Stromal cell of bone marrow (primary cell): ENCODE results near the gene OPALIN.

ENCODE experiments used
- DNase-seq: peaks from one replicate; pipeline ENCODE4 v3.0.0-alpha.2; 2012; ENCODE audit warnings: low read depth

Gene OPALIN, protein sequence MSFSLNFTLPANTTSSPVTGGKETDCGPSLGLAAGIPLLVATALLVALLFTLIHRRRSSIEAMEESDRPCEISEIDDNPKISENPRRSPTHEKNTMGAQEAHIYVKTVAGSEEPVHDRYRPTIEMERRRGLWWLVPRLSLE

DNA sequence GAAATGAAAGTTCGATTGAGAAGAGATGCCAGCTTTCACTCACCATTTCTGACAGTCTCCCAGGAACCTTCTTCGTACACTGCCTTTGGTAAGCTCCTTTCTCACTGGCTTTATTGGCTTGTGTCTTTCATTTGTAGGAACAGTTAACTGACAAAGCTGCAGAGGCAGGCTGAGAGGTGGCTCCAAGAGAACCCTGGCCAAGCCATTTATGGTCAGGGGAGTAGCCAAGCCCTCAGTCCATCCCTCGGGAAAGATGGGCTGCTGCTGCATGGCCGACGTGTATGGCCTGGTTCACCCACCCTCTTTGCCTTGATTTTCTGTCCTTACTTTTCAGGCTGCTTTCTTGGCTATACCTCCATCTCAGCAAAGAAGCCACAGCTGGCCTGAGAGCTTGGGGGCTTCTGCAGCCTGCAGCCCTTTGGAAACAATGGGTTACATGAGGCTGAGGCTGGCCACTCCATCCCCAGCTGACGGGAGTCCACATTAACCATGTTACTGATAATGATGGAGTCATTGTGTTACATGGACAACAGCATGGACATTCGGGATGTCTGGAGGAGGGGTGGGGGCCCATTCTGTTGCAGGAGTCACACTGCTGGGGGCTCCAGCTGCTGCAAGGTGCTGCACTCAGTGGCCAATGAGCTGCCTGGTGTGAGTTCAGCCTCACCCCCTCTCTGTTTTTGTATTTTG, at the start of gene OPALIN:
Gene OPALIN (minus strand): TSS at position 152 of the 690 bp plus-strand sequence. CDS start 106 bp downstream, at position 46.
- no peak for DNase-seq

DNA sequence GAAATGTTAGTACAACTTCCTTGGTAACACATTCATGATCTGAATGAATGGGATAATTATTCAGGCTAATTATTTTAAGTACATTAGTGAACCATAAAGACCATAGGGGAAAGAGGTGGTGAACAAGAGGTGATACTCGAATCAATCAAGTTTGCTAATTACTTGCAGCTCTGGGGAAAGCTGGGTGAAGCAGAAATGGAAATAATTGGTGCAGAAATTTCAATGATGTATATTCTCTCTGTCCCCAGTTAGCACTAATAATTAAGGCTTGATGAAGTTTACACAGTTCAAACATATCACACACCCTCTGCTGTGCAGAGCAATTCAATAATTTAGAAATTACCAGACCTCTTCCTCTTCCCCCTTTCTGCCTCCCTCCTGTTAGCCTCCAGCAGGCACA, 49.4 kb upstream of the OPALIN start:
- DNase-seq: no peak

DNA sequence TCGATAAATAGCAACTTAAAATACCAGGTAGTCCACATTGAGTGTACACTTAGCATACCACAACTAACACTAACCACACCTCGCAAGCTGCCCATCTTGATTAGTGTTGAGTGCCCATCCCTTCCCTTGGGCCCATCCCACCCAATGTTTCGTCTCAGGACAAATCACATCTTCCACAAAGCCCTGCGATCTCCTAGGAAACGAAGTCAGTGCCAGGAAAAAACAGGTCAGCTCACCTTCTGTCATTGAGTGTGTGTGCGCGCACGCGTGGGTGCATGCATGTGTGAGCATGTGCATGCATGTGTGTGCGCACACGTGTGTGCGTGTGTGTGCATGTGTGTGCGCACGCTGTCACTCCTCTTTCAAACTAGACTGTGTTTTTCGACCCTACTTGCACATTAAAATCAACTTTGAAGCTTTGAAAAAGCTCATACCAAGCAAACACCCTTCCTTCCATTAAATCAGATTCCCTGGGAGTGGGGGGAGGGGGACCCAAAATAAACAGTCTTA, 48.8 kb upstream of the OPALIN start:
- DNase-seq: no peak

DNA sequence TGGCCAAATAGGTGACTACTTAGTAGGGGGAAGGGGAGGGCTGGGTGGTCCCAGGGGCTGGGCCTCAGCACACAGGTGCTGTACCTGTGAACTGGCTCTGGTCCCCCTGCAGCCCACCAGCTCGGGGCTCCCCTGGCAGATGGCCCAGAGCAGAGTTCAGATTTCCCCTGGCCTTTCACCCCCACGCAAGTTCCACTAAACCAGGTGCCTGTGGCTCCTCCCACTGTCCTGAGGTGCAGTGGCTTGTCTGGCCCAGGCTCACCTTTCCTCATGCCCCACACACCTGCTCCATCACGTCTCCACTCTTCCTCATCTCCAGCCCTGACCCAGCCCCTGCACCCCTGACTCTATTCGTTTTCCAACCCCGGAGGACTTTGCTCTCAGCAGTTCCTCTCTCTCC, 47.3 kb upstream of the OPALIN start:
- no peak for DNase-seq

DNA sequence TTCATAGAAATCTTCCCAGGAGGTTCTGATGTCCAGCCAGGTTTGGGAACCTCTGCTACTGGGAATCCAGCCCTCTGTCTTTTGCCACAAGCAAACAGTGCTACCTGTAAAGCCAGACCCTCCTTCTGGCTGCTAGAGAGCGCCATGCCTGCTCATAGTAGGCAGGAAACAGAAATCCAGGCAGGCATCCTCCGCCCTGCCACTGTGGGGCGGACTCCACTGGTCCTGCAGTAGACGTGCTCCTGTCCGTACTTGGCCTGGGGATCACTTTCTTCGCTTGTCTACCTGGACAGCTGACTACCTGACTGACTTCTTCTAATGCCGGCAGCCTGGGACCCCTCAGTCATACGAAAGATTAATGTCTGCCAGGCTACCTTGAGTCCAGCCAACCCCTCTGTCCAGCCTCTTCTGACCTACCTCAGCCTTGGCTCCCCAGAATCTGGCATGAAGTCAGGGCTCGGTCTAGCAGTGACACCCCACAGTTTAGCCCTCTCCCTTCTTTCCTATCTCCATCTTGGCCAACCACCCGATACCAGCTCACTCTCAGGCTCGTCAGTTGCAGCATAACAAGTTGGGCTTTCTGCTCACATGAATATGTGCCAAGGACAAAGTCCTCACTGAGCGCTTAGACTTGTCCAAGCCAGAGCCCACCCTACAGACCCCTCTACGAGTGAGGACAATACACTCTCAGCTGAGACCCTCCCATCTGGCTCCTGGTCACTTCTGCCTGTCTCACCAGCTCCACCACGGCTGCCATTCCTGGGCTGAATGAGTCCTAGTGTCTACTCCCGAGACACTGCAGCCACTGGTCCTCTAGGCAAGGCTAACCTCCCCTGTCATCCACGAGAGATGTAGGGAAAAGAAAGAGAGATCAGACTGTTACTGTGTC, 43.9 kb upstream of the OPALIN start:
- no peak for DNase-seq

DNA sequence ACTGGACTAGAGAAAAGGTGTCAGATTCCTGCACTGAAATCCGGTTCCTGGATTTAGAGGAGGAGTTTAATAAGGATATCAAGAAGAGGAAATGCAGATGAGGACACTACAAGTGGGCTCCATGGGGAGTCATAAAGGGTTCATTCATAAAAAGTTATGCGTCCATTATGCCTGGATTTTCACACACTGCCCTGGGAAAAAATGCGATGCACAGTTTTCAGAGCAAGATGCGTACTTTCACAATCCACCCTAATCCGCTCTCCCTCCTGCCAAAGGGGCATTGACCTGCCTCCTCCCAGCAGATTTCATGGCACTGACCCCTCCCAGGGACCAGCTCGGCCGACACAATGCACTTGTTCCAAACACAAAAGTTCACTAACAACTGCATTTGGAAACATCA, 42.2 kb upstream of the OPALIN start:
- DNase-seq: no peak

DNA sequence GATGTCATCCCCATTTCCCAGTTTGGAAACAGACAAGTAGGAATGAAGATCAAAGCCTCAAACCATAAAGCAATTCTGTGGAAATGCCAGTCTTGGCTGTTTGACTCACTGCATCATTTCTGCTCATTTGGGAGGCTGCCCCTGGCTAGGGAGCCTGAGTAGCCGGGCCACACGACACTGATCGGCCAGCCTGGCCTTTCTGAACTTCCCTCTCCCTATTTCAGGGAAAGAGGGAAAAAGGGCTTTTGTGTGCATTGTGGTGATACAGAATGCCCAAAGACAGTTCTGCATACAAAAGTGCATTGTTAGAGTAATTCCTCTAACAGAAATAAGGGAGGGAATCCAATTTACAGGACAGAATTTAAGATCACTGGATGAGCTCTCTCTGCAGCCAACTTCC, 41.7 kb upstream of the OPALIN start:
- no peak for DNase-seq

DNA sequence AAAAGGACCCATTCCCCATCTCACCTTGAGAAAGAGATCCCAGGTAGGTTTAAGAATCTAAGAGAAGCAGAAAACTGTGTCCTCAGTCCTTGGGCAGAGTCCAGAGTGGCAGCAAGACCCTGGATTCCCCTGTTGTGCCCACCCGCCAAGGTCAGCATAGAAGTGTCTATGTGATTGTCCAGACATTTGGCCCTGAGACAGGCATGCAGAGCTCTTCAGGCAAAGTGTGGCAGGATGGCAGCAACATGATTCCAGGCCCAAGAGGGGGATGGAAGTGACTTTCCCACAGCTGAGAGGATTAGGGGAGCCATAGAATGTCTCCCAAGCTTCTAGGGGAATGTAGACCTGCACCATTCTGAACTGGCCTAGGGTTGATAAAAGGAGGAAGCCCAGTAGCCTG, 39.1 kb upstream of the OPALIN start:
- DNase-seq: no peak

DNA sequence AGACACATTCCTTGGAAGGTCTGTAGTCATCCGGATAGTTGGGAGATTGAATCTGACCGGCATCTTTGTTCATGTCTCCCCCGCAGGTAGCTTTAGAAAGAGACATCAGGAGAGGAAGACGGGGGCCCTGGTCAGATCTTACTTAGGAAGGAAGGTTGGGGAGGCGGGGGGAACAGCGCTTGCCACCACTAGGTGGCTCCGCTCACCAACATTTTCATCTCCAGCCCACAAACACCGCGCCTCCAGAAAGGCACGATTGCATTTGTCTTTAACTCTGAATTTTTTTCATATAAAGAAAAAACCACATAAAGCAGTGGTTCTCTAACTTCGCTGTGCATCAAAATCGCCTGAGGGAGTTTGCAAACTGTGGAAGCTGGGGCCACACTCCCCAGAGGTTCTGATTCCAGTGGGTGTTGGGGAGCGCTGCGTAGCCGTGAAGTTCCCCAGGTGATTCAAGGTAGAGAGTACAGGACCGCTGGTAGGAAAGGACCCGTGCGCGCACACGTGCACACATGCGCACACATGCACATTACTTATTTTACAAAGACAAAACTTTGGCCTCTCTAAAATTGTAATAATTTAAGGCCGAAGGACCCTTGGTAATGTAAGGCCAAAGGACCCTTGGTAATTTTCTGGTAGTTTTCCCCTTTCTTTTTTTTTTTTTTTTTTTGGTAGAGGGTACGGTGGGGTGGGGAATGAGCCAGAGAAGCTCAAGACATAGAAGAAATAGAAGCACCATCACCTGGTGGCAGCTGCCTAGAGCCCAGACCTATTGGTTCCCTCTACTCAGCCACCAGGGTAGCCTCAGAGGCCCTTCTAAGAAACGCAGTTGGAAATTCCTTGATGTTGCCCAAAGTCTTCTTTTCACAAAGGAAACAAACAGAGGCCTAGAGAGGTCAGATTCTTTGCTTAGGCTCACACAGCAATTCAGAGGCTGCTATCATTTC, 37.4 kb upstream of the OPALIN start:
- DNase-seq: peak; percentile 46

DNA sequence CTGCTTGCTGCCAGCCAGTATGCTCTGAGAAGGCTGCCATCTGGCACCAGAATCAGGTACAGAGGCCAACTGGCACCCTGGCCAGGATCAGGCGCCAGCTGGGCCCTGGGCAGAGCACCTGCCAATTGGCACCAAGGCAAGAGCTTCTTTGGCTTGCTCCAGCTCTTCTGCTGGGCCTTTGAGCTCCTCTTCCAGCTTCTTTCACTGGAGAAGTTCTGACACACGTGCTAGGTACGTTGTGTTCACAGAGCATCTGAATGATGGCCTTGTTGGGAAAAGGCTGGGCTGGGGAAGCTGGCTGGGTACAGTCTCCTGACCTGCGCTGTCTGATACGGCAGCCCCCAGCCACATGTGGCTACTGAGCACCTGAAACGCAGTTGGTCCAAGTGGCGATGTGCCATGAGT, 31.7 kb upstream of the OPALIN start:
- no peak for DNase-seq

DNA sequence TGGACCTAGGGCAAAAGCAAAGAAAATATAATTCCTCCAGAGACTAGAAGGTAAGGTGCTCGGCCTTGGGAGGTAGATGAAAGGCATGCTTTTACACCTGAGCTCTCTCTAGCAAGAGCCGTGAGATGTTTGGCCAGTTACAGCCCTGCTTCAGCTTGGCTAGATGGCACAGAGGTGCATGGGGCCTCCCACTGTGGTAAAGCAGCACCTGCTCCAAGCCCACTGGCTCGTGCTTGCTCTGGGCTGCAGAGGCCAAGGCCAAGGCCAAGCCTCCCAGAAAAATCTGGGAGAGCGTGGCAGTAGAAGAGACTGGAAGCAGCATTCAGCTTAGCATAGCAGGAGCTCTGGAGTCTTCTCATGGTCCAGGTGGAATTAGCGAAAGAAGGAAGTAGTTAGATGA, 31.0 kb upstream of the OPALIN start:
- no peak for DNase-seq

DNA sequence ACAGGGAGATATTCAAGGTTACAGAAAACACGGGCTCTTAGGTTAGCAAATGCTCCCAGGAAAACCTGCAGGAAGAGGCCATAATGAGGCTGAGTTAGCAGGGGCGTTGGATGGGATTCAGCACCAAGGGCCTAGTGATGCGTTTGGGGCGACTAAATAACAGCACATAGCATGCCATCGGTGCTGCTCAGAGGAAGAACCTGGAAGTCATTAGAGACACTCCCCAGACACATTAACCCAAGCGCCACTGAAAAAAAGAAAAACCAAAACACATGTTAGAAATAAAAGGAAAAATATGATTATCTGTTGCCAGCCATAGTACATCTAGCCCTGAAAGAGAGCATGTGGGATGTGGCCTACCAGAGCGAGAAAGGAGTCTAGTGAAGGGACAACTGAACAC, 28.8 kb upstream of the OPALIN start:
- DNase-seq: no peak

DNA sequence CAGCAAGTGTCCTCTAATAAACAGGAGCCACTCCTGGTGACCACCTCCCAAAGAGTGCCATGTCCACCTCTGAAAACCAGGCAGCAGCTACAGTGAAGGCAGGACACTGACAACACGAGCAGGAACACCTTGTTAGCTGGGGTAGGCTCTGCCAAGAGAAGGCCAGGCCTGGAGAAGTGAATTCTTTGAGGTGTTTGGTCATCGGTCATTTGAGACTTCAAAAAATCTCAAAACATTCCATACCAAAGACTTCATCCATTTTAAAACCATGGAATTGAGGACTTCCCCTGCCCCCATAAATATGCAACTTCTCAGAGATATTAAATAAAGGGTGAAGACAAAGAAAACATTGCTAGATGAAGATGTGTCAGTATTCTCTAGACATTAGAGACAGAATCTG, 28.4 kb upstream of the OPALIN start:
- no peak for DNase-seq

DNA sequence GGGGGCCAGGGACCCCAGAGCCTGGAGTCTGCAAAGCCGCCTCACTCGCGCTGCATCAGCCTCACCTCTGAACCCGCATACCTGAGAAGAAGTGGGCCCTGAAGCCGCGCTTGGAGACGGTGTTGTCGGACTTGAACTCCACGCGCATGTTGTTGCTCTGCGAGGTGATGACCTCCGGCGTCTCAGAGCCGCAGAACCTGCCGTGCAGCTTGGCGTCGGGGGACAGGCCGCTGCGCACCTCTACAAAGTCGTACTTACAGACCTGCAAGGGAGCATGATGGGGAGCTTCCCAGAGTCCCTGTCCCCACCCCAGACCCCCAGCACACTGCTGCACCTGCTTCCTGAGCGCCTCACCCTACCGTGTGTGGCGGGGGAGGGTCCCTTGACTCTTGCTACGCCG, 25.7 kb upstream of the OPALIN start:
- DNase-seq: no peak

DNA sequence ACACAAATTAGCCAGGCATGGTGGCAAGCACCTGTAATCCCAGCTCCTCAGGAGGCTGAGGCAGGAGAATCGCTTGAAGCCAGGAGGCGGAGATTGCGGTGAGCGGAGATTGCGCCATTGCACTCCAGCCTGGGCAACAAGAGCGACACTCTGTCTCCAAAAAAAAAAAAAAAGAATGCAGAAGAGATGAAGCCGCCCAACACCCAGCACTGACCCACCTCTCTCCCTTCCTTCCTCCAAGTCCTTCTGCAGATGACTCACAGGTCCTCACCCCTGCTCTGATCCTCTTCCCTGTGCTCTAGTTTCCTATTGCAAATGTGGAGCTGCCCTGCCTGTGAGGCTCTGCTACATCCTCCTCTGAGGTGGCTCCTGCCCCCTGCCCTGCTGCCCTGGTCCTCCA, 22.0 kb upstream of the OPALIN start:
- DNase-seq: no peak

DNA sequence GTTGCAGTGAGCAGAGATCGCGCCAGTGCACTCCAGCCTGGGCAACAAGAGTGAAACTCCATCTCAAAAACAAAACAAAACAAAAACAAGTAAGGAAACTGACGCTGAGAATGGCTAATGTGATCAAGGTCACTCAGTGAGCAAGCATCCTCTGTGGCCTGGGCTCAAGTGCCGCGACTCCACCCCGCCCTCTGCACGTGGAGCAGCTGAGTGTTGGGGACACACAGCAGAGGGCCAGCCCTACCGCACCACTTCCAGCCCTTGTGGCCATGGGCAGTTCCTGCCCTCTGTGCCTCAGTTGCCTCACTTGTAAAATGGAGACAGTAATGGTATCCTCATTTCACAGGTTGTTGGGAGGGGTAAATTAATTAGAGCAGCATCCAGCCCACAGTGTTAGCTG, 21.0 kb upstream of the OPALIN start:
- no peak for DNase-seq

DNA sequence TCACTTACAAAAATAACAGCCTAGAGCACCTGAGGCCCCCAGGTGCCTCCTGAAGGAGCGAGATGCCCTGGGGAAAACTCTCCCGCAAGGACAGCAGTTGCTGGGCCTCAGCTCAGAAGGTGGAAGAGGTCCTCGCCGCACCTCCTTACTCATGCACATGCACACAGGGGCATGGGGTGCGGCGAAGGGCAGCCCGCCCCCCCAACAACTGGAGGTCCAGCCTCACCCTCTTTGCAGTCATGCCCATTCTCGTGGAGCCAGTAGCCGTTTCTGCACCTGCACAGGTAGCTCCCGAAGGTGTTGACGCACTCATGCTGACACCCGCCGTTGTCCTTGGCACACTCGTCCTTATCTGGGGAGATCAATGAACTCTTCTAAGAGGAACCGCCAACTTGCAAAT, 19.9 kb upstream of the OPALIN start:
- no peak for DNase-seq

DNA sequence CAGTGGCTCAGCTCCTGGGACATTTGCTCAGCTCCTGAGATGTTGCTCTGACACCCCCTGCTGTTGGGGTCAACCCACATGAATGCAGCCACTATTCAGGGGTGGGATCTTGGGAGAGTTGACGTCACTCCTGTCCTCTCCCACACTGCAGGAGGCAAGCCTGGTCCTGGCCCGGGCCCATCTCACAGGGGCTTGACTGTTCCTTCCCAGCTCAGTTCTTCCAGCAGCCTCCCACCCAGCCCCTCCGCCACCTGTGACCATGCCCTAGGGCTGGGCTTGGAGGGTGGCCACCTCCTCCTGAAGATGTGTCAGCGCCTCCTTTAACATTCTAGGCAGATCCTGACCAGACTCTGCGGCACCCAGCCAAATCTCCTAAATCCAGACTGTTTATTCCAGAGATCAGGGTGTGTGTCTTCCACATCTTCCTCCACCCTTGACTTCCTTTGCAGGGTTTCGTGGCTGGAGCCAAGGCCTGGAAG, 19.1 kb upstream of the OPALIN start:
- DNase-seq: no peak

DNA sequence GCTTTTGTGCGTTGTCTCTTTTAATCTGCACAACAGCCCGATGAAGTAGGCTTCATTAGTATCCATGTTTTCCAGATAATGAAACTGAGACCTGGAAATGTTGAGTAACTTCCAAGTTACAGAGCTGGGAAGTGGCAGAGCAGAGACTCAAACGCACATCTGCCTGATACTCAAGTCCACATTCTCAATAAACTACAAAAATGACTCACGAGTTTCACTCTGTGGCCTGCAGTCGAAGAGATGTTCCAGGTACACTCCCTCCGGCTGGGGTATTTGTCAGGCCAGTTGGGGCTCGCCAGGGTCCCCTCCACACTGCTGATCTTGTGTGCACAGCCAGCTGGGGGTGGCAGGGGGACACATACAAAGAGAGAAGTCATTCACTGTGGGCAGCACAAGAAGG, 17.7 kb upstream of the OPALIN start:
- DNase-seq: no peak

DNA sequence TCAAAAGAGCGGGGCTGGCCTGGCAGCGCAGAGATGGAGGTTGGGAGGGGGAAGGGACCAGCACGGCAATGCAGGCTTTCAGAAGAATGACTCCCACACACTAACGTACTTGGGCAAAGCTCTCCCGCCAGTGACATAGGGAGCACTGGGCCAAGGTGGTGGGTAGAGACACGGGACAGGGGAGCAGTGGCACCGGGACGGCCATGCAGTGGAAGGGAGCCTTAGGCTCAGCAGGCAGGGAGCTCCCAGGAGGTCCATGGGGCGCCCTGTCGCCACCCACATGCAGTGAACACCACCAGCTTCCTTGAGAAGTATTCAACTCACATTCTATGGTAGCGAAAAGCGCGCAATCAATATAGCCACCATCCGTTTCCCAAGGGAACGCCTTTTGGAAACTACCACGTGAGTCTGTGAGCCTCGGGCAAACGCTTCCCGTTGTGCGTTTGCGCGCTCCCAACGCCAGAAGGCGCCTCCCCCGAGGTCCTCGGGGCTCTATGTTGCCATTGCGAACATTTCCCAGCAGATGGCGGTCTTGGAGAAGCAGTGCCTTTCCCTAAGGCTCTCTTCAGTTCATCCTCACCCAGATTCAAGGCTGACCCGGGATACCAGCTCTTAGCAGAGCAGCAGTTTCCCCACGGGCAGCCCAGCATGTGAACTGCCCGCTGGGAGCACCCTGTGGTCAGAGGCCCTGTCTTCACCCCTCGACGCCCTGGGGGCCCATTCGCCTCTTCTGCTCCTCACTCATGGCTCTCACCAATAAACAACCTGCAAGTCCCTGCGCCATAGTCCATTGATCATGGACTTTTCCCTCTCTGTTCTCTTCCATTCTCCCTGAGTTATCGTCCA, 16.4 kb upstream of the OPALIN start:
- DNase-seq: peak; percentile 76

DNA sequence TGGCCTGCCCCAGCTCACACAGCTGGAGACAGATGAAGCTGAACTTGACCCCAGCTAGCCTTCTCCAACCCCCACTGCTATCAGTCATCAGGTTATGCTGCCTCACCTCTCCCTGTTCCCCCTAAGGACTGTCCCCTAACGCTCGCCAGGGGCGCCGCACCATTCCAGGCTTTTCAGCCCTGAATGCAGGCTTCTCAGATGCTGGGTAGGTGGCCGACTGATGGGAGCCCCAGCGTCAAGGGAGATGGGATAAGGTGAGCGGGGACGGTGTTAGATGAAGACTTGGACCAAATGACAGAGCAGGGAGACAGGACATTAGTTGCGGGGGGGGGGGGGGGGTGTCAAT, 15.8 kb upstream of the OPALIN start:
- no peak for DNase-seq
